ENCODE data around the gene ZBTB7C.

ZBTB7C gene

GRCh38 chr18:48085781-48086487 is 323.2 kb downstream of the ZBTB7C start:
- no peak for DNase-seq (ENCODE audit: low spot score)

DNA sequence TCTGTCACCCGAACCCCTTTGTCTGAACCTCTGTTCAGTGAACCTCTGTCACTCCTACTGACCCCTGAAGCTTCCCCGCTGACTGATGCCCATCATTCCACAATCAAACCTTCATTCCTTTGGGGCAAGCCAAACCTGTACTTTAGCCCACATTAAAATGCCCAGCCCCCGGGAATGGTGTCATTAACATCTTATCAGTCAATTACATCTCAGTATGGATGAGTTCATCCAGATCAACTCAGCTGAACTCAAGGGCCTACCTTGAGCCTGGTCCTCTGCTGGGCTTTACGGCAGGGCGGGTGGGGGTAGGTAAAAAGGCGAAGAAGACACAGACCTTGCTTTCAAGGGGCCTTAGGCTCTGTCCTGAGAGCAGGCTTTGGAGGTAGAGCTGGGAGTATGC is 324.3 kb downstream of the ZBTB7C start:
- no peak for DNase-seq (ENCODE audit: low spot score)

GRCh38 chr18:48084041-48084757 is 325.0 kb downstream of the ZBTB7C start:
- no peak for DNase-seq (ENCODE audit: low spot score)

- no peak for DNase-seq (ENCODE audit: low spot score)
Observed at GRCh38 chr18:48080546-48080945, 328.6 kb downstream of the ZBTB7C start.

DNA sequence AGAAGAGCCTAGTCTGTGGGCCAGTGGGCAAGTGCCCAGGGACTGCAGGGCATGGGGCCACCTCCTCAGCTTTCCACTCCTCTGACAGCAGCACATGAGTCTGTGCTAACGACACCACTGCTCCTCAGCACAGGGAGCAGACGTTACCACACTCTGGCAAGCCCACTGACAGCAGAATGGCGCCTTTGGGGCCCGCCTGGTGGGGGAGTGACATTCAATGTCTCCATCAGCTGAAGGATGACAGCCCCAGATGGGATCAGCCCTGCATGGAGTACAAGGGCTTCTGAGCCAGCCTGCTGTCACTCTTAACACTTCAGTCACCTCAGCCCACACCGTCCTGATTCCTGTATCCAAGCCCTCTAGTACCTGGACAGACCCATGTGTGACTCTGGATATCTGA is 329.3 kb downstream of the ZBTB7C start:
- DNase-seq (ENCODE audit: low spot score), result no peak

- DNase-seq (ENCODE audit: low spot score), result no peak
Observed at GRCh38 chr18:48078448-48078847, 330.7 kb downstream of the ZBTB7C start.

- no peak for DNase-seq (ENCODE audit: low spot score)
Observed at GRCh38 chr18:48077291-48077690, 331.9 kb downstream of the ZBTB7C start.

GRCh38 chr18:48076461-48076860 is 332.7 kb downstream of the ZBTB7C start:
- DNase-seq (ENCODE audit: low spot score), result no peak

- no peak for DNase-seq (ENCODE audit: low spot score)
Observed at GRCh38 chr18:48075707-48076093, 333.5 kb downstream of the ZBTB7C start.

- no peak for DNase-seq (ENCODE audit: low spot score)
Observed at GRCh38 chr18:48074929-48075706, 334.1 kb downstream of the ZBTB7C start.

DNA sequence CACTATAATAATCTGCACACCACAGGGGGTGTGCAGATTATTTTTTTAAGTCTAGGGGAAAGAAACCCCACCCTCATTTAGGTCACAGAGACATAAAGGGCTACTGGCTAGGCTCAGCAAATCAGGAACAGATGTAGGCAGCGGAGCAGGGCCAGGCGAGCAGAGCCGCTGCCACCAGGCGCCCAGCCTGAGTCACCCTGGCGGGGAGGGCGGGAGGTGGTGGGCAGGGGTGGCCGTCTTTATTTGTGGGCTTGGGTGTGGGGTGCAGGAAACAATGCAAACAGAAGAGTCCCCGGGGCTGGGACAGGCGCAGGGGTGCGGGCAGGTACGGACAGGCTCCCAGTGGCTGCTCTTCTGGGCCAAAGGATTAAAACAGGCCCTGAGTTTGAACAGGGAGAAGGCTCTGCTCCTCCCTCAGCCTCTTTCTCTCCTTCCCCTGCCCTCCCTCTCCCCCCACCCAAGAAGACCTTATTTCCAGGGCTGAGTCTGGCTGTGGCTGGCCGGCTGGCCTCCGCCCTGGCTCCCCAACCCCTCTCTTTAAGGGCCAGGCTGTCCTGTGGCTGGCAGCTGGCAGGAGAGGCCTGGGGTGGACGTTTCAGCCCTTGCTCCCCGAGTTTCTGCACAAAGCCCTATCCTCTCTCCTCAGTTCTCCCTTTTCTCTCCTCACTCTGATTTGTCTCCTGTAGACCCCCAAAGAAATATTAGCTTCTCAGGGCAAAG is 335.8 kb downstream of the ZBTB7C start:
- no peak for DNase-seq (ENCODE audit: low spot score)

- DNase-seq (ENCODE audit: low spot score), result no peak
Observed at GRCh38 chr18:48072428-48073204, 336.6 kb downstream of the ZBTB7C start.

- DNase-seq (ENCODE audit: low spot score), result no peak
Observed at GRCh38 chr18:48068916-48069445, 340.2 kb downstream of the ZBTB7C start.

DNA sequence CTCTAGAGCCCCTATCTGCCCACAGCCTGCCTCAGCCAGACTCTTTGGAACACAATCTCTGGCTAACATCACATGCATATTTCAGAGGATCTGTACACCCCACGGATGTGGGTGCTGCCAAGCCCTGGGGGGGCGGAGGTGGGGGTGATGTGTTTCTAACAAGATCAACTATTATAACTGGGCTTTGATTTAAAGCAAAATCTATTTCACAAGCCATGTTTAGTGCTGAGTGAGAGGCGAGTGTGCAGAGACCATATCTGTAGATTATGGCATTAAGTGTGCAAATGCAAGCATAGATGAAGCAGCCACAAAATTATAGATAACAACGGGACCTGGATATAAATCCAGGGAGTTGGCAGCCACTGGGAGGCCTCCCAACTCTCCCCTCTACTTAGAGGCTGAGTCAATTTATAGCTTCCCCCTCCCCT is 342.9 kb downstream of the ZBTB7C start:
- no peak for DNase-seq (ENCODE audit: low spot score)

- DNase-seq (ENCODE audit: low spot score), result no peak
Observed at GRCh38 chr18:48065601-48065995, 343.6 kb downstream of the ZBTB7C start.

- no peak for DNase-seq (ENCODE audit: low spot score)
Observed at GRCh38 chr18:48064978-48065600, 344.1 kb downstream of the ZBTB7C start.

DNA sequence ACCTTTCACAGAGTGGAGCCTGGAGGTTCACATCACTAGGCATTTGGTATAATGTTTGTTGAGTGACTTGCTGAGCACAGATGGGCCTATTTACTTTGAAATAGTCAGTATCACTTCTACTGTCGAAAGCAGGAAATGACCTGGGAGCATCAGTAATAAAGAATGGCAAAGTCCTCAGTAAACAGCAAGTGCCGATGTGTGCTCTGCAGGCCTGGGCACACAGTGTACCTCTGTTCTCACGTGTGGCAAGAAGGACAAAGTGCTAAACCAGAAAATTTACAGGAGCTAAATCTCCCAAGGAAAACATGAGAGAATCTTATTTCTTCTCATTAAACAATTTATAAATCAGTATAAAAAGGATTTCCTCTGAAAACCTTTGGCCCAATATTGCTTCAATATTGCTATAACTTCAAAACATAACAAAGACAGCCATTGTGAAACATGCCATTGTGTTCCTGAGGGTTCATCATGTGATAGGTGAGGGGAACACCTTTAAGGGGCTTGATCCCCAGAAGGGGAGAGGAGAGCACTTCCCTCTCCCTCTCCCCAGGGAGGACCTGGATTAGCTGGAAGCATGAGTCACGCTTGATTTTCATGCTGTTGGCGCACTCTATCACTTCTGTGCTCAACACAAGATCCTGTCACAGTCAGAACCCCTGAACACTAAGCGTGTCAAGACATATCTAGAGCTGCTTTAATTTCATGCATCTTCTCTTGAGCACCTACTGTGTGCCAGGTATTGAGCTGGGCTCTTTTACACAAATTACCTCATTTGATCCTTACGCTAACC is 347.2 kb downstream of the ZBTB7C start:
- no peak for DNase-seq (ENCODE audit: low spot score)

DNA sequence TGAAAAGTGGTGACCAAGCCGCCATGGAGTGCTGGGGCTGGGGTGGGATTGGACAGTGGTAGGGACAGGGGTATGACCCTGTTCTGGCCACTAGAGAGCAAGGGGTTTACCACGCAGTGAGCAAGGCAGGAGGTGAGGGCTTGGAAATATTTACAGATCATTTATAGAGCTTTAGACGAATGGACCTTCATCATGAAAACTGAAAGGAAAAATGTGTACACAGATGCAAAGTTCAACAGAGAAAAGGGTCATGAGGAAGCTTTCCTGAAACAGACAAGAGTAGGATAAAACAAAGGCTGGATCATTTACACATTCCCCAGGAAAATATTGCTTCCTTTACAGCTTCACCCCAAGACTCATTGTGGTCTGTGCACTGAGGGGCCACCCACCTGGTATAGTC is 348.2 kb downstream of the ZBTB7C start:
- no peak for DNase-seq (ENCODE audit: low spot score)

GRCh38 chr18:48060346-48060745 is 348.8 kb downstream of the ZBTB7C start:
- no peak for DNase-seq (ENCODE audit: low spot score)

- DNase-seq (ENCODE audit: low spot score), result no peak
Observed at GRCh38 chr18:48059455-48060010, 349.6 kb downstream of the ZBTB7C start.

Data from RKO (cell line).